Cardiac muscle cell (in vitro differentiated cells and primary cell): ENCODE data around the gene INAVA. TPM values are rescaled to one million over a fixed set of nuclear protein-coding genes. Genes with fewer than 3 reads are reported as not detected.
A peak's percentile ranks its signal among the peaks of the same experiment; 100 is the strongest.

Experiments
- DNase-seq, 2 donors: peaks; one replicate each; pipeline versions ENCODE4 v3.0.0 to v3.0.0-alpha.2; 2010 to 2017; ENCODE audit warnings: low read depth in 1 of 2, low spot score in 1 of 2
- H3K27ac ChIP-seq: fragments of 200-600 bp; sonication (generic); 2 replicates; pipeline ENCODE4 v1.5.1; 2016
- H3K27me3 ChIP-seq: fragments of 200-600 bp; sonication (generic); 2 replicates; pipeline ENCODE4 v1.6.0; 2016; ENCODE audit warnings: control low read depth
- H3K36me3 ChIP-seq: fragments of 200-600 bp; sonication (generic); 2 replicates; pipeline ENCODE4 v1.5.1; 2016; ENCODE audit warnings: control low read depth
- H3K4me1 ChIP-seq: fragments of 200-600 bp; sonication (generic); 2 replicates; pipeline ENCODE4 v1.8.1; 2017; ENCODE audit warnings: low read depth, mild to moderate bottlenecking, mixed run types
- H3K4me3 ChIP-seq: fragments of 200-600 bp; sonication (generic); 2 replicates; pipeline ENCODE4 v1.5.1; 2016; ENCODE audit warnings: mild to moderate bottlenecking
- H3K9me3 ChIP-seq: fragments of 200-600 bp; sonication (generic); 2 replicates; pipeline ENCODE4 v1.5.1; 2017; ENCODE audit warnings: low read depth, mild to moderate bottlenecking, control low read depth
- CTCF ChIP-seq: IDR thresholded peaks from 2 replicates; pipeline ENCODE4 v1.5.1; 2012; ENCODE audit warnings: low read depth, mild to moderate bottlenecking, low read length
- polyA plus RNA-seq: library from polyadenylated mRNA; unstranded; fragments of >200 nt; fragmentation: Nextera tagmentation; extraction: Ambion mirVana; gene quantifications from 2 replicates; pipeline ENCODE4 v1.2.1, GENCODE V29; 2016
- total RNA-seq: library from RNA; depleted of rRNA; stranded (reverse); fragments of >200 nt; gene quantifications from 2 replicates; pipeline ENCODE4 v1.2.3, GENCODE V29; 2016

The INAVA gene
- total and polyA plus RNA-seq, 2 experiments from 2014 or later: 7.4 to 37.8 TPM

GRCh38 chr1:200899451-200899915 lies 4.8 kb downstream of the INAVA start:
- no peaks in the 10 kb centered on the region for H3K27me3 ChIP-seq
- no peak overlapping the region for H3K4me3 ChIP-seq
- H3K4me1 ChIP-seq: no peaks in the 10 kb centered on the region
- no peak for TF ChIP-seq CTCF
- no peak for DNase-seq
- no peaks in the 10 kb centered on the region for H3K36me3 ChIP-seq
- H3K27ac ChIP-seq: no peak overlapping the region
- no peaks in the 10 kb centered on the region for H3K9me3 ChIP-seq

GRCh38 chr1:200899954-200900867 lies 5.5 kb downstream of the INAVA start:
- no peak for DNase-seq
- H3K4me1 ChIP-seq: no peaks in the 10 kb centered on the region
- no peaks in the 10 kb centered on the region for H3K9me3 ChIP-seq
- no peaks in the 10 kb centered on the region for H3K36me3 ChIP-seq
- no peak for TF ChIP-seq CTCF
- H3K27ac ChIP-seq: no peak overlapping the region
- H3K27me3 ChIP-seq: no peaks in the 10 kb centered on the region
- no peak overlapping the region for H3K4me3 ChIP-seq

- H3K27me3 ChIP-seq: no peaks in the 10 kb centered on the region
- no peak overlapping the region for H3K4me3 ChIP-seq
- no peaks in the 10 kb centered on the region for H3K36me3 ChIP-seq
- H3K27ac ChIP-seq: no peak overlapping the region
- no peak for TF ChIP-seq CTCF
- no peaks in the 10 kb centered on the region for H3K4me1 ChIP-seq
- no peaks in the 10 kb centered on the region for H3K9me3 ChIP-seq
- no peak for DNase-seq
Measured at GRCh38 chr1:200900877-200901276, 6.2 kb downstream of the INAVA start.

GRCh38 chr1:200901350-200901749 lies 6.7 kb downstream of the INAVA start:
- Histone ChIP-seq H3K4me3 (no peak overlapping the region), H3K4me1 (no peaks in the 10 kb centered on the region), H3K9me3 (no peaks in the 10 kb centered on the region), H3K27me3 (no peaks in the 10 kb centered on the region), H3K27ac (no peak overlapping the region), H3K36me3 (no peaks in the 10 kb centered on the region)
- TF ChIP-seq CTCF: no peak
- no peak for DNase-seq

- TF ChIP-seq CTCF: no peak
- no peaks in the 10 kb centered on the region for H3K36me3 ChIP-seq
Measured at GRCh38 chr1:200901796-200902444, 7.2 kb downstream of the INAVA start.

More at GRCh38 chr1:200901796-200902444, 7.2 kb downstream of the INAVA start:
- Histone ChIP-seq H3K27me3 (no peaks in the 10 kb centered on the region), H3K27ac (no peak overlapping the region), H3K4me1 (no peaks in the 10 kb centered on the region), H3K4me3 (no peak overlapping the region), H3K9me3 (no peaks in the 10 kb centered on the region)
- peak in 1 of 2 donors; percentile 46 for DNase-seq
